AG08396 (cell line): ENCODE measurements around the gene DLAT.

ENCODE experiments used
- DNase-seq: peaks from one replicate; pipeline ENCODE4 v3.0.0; 2012; ENCODE audit warnings: low spot score, mixed read lengths

The DLAT gene

DNA sequence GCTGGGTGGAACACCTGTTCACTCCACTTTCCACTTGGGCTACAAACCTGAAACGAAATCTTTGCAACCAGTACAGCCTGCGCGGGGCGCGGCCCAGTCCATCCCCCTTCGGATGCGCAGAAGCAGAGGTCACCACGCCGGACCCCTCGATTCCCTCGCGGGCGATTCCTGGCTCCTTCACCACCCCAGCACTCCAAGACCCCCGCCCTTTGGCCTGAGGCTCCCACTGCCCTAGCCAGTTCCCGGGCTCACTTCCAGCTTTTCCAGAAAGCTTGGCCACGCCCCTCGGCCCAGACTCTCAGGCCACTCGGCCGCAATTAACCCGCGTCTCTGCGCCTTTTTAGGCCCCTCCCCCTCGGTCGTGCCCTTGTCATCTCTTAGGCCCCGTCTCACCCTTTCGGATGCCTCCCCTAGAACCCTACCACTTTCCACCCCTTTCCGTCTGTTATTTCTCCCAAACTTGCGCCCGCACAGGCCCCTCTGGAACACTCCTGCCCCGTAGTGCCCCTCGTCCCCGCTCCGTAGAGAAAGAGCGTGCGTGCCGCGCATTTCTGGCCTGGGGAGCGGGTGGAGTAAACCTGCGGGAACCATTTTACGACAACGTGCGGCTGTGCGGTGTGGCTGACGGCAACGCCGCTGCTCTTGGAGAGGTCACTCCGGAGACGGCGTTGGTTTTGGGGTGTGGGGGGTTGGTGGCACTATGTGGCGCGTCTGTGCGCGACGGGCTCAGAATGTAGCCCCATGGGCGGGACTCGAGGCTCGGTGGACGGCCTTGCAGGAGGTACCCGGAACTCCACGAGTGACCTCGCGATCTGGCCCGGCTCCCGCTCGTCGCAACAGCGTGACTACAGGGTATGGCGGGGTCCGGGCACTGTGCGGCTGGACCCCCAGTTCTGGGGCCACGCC lies at the start of gene DLAT:
Gene DLAT, plus strand, starts transcription at position 636 of the 906 bp plus-strand sequence. Its CDS starts 65 bp downstream, at position 701.
- DNase-seq, result peak; percentile 88

DNA sequence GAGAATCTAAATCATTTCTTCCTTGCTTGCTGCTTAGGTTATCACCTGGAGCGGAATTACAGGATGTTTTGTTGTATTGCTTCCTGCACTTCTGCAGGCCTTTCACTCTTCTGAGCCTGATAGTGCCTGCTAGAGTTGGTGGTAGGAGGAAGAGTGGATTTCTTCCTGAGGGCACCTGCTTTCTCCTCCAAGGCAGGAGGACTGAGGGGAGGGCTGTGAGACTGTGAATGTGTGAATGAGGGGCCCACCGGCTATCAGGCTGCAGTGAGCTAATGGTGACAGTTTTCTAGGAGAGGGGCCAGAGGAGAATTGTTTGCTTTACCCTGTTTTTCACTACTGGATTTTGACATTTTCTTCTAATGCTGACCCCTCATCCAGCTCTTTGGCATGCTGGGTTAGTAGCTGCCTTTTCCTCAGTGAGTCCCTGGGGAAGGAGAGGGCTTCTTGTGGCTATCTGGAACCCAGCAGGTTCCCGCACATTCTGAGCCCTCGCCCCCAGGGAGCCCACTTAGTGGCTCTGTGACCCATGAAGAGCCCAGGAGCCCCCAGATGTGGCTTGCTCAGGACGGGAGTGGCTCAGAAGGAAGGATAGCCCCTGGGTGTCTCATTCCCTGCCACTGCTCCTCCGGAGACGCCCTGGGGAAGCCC lies 49.0 kb upstream of the DLAT start:
- DNase-seq, result no peak

DNA sequence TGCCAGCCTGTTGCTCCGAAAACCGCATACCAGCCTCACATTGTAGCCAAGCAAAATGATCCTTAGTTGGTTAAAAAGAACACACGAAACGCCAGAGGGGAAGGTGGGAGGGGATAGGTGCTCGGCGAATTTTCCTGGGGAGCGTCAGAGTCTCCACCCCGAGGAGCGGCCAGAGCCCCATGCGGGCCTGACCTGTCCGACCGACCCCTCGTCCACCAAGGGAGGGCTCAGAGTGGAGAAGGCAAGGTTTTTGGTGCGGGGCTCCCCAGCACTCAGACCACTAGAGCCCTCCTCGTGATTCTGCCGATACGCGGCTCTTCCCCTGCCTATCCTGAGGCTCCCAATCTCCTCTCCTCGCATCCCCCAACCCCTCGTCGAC lies 48.5 kb upstream of the DLAT start:
- peak; percentile 34 for DNase-seq

DNA sequence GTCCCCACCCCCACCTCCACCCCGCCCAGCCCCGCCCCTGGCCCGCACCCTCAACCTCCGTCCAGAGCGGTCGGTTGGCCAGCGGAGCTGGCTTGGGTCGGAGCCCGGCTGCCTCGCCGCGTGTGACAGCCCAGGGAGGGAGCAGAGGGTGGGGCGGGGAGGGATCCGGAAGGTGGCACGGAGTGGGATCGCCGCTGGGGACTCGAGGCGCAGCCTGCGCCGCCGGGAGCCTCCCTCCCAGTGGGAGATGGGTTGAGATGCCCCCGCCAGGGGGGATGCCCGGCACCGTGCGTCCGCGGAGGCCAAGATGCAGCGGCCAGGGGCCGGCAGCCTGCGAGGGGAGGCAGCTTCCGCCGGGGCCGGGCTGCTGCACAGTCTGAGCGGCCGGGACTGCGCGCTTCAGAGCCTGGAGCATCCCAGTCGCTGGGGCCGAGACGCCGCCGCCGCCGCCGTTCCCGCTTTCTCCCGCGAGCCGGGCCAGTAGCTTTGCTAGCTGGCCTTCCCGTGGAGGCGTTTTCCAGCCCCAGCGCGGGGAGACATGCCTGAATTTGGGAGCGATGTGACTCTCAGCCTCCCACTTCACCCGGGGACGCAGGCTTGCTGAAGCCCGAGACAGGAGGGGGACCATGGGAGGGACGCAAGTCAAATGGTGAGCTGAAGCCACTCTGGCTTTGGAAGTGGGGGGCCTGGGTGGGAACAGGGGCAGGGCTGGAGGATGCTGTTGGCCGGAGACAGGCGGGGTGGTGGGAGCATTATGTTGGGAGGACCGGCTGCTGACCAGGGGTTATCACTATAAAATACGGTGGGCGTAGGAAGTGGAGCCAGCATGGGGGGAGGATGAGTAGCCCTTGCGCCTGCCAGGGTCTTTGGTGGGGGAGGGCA lies 47.8 kb upstream of the DLAT start:
- peak; percentile 82 for DNase-seq

DNA sequence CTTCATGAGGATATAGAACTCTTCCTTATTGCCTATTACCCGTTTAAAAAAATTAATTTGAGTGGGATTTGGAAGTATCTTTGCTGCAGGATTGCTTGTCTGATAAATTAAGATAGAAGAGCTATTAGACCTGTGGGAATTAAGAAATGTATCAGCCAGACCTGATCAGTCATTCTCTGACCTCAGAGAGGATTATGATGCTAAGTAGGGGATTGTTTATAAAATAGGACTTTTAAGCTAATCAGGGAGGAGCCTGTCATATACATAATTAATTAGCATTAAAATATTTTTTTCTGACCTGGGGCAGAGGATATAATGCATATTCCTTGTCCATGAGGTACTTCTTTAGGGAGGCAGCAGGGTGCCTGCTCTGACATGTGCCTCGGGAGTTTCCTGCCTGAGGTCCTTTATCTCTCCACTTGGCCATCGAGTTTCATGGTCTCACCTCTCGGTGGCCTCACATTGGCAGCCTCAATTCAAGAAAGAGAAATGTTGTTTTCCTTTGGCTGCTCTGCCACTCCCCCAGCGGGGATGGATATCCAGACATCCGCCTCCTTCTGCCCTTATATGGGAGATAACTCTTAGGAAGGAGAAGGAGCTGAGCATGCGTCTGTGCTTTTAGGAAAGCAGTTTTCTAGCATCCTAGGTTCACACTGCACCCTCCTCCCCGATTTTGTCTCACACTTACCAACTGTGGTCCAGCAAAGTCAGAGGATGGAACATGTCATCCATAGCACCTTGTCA lies 47.0 kb upstream of the DLAT start:
- DNase-seq, result peak; percentile 88

DNA sequence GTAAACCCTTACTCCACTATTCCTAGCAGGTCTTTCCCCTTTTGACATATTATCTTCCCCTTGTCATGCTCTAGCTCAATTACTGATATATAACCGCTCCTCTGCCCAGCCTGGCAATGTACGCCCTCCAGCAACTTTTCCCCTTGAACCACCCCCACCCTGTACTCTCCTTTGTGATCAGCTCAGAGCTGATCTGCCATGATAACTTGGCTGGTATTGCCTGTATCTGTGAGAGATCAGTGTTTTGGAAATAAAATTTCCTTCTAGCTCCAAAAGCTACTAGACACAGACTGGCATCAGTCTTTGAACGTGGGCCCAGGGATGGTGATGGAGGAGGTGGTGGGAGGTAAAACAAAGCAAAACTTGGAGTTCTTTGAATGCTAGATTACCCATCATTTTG lies 45.1 kb upstream of the DLAT start:
- no peak for DNase-seq

DNA sequence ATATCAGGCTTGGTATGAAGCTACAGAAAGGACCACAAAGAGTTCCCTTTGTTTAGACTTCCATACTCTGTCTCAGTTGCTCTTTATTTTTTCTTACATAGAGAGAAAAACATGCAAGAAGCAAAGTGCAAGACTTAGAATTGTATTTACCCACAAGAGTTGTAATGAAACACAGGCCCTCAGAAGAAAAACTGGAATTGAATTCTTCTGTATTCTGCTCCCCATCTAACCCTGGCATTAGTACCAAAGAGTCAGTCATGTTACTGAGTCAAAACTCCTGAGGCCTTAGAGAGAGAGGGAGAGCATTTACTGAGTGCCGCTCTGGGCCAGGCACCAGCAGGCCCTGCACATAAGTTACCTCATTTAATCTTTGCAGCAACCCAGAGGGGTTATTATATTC lies 43.9 kb upstream of the DLAT start:
- DNase-seq, result no peak

DNA sequence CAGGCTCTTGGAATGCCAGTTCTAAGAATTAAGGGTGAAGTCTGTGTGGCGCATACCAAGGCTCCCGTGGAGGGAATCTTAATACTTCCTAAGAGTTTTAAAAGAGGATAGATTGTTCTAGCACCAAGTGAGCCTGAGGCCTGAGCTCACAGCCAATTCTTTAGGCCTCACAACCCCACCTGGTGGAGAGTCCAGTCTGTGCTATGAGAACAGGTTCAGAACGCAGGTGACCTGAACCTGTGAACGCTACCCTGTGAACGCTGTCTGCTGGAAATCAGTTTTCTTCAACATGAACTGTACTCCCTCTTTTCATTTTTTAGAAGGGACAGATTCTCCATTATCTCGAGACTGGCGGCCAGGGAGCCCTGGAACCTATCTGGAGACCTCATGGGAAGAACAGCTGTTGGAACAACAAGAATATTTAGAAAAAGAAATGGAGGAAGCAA lies 43.2 kb upstream of the DLAT start:
- no peak for DNase-seq

DNA sequence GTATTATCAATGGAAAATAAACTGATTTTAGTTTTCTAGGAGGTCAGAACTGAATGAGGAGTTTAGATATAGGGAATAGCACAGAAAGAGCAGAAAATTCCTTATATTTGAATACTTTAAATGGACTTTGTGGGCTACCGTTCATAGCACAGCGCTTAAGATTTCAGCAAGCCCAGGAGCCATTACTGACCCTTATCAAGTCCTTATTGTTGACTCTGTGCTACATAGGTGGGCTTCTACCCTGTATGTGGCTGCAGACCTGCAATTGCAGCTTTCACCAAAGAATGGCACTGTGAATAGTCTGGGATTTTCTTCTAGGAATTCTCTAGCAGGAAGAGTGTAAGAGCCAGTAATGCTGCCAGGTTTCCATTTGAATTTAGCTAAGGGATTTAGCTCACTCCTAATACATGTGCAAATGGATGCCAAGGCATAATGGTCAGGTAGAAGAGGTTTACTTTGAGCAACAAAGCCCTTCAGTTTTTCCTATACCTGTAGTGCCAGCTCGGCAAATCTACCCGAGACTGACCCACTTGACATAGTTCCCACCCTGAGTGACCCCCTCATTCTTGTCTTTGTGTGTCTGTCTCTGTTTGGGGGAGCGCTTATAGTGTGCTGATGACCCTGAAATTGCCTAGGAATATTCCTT lies 42.5 kb upstream of the DLAT start:
- no peak for DNase-seq

DNA sequence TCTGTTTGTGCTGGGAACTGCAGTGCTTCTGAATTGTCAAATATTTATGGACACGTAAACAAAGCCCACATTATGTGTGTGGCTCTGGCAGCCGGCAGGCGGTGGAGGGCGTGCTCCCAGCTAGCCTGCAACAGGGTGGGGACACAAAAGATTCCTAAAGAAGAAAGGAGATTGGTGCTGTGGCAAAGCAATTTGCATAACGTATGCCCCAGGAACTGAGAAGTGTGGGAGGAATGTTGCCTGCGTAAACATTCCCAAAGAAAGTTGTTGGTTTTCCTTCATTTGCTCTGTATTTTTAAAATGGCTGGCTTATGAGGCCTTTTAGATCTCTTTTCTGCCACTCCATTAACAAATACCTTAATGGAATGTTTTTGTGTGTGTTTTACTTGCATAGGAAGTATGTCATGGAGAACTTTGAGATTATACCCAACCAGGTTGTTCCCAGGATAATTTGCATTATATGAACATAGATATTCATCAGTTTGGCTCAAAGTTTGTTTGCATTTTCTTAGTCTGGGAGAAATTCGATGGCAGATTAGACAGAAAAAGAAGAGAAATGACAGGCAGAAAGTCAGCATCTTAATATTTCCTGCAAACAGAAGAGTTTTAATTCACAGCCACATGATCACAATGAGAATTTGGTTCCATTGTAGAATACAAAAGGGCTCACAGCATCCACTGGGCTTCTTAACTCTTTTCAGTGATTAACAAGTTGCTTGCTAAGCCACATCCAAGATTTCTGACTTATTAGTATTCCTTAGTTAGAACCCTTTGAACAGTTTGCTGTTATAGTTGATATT lies 41.8 kb upstream of the DLAT start:
- DNase-seq, result peak; percentile 76

DNA sequence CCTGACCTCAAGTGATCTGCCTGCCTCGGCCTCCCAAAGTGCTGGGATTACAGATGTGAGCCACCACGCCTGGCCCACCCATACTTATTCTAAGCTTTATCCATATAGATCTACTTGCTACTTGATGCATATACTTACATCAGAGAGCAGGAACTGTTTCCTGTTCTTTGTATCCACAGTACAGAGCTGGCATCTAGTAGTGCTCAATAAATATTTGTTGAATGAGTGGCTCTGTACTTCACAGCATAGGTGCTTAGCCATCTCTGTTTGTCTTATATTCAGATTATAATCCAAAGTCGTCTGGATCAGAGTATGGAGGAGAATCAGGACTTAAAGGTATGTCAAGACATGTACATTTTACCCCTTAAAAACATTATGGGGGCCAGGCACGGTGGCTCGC lies 38.6 kb upstream of the DLAT start:
- DNase-seq, result no peak

DNA sequence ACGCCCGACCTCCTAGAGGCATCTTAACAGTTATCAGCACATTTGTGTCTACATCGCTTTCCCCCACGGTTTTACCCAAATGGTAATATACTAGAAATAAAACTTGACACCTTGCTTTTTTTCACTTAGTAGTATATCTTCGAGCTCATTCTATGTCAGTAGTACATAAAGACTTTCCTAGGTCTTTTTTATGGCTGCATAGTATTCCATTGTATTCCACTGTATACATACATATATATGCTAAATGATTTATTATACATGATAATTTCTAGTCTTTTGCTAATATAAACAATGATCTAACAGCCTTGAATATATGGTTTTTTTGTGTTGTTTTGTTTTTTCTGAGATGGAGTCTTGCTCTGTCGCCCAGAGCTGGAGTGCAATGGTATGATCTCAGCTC lies 34.8 kb upstream of the DLAT start:
- DNase-seq, result no peak

DNA sequence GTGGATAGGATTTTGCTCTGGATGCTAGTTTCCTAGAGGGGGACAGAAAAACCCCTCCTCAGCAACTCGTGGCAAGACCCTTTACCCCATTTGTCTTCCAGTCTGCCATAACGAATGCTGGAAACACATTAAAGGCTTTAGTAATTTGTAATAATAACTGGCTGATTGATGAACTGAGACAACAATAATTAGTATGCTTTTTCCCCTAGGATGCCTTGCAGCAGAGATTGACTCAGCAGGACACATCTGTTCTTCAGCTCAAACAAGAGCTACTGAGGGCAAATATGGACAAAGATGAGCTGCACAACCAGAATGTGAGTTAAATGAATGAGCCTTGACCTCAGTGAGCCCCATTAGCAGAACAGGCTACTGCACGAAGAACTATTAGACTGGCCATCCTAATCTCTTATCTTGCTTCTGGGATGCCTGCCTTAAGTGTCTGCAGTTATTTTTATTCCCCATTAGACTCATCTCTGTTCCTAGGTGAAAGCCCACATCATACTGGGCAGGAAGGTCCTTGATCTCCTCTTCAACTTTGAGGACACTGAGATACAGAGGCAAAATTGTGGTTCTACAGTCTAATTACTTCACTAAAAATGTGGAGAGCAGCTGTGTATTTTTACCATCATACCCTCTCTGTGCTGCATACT lies 32.9 kb upstream of the DLAT start:
- DNase-seq, result no peak

DNA sequence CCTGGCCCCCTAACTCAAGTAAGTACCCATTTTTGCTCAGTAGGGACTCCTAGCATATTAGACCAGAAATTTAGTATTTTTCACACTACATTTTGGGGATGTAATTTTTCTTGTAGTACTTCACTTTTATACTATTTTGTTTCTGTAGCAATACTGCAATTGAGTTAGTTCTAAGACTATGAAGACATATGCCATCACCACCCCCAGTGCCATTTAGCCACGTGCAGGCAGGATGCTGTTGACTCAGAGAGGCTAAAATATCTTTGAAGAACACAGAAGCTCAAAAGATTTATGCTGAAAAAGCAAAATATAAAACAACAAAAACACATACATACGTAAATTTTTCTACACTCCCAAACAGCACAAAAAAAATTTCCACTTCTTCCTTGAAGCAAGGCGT lies 29.1 kb upstream of the DLAT start:
- DNase-seq, result no peak

DNA sequence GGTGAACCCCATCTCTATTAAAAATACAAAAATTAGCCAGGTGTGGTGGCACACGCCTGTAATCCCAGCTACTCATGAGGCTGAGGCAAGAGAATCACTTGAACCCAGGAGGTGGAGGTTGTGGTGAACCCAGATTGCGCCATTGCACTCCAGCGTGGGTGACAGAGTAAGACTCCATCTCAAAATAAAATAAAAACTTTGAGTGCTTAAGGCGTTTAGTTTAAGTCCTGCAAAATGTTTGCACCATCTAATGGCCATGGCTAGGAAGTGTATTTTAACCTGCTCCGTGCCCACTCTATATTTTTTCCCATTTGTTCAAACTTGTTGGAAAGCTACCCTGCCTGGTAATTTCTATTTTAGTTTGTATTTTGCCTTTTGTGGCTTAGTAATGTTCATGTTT lies 28.5 kb upstream of the DLAT start:
- DNase-seq, result peak; percentile 40

DNA sequence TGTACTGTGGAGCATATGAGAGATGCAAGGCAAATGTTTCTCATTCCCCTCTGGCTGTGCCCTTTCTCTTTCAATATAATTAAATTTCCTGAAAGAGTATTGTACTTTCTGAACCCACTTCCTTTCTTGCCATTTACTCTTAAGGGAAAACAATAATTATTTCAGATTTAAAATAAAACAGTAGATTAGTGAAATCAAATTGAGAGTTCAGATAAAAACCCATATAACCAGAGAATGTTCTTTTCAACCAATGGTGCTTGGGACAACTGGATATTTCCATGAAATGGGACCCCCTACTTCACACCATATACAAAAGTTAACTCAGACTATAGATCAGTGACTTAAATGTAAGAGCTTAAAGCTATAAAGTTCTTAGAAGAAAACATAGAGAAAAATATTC lies 26.1 kb upstream of the DLAT start:
- DNase-seq, result no peak

DNA sequence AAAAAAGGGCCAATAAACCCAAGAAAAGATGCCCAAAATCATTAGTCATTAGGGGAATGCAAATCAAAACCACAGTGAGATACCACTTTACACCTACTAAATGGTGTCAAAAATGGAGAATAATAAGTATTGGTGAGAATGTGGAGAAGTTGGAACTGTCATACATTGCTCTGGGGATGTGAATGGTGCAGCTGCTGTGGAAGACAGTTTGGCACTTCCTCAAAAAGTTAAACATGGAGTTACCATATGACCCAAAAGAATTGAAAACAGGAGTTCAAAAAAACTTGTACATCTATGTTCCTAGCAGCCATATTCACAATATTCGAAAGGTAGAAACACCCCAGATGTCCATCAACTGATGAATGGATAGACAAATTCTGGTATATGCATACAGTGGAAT lies 24.5 kb upstream of the DLAT start:
- DNase-seq, result no peak

DNA sequence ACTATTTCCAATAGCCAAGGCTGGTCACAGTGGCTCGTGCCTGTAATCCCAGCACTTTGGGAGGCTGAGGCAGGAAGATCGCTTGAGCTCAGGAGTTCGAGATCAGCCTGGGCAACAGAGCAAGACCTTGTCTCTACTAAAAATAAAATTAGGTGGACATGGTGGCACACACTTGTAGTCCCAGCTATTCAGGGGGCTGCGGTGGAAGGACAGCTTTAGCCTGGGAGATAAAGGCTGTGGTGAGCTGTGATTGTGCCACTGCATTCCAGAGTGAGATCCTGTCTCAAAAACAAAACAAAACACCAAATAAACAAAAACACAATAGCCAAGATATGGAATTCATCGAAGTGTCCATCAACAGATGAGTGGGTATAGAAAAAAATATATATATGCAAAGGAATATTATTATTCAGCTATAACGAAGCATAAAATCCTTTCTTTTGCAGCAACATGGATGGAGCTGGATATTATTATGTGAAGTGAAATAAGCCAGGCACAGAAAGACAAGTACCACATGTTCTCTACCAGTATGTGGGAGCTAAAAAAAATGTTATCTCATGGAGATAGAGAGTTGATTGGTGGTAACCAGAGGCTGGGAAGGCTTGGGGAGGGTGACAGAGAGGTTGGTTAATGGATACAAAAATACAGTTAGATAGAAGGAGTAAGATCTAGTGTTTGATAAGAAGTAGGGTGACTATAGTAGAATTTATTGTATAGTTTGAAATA lies 22.6 kb upstream of the DLAT start:
- DNase-seq, result no peak

DNA sequence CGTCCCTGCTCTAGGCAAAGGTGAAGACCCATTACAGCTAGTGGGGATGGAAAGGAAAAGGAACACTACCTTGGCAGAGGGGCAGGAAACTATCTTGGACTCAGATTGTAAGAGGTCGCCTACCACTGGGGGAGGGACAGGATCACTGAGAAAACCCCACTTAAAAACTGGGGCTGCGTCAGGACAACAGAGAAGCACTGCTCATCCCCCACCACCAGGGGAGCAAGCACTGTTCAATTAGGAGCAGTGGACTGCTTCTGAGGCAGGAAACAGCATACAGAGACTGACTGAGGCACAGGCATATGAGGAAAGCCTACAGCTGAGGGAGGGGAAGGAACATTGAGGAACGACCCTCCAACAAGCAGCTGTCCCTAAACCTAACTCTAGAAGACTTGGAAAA lies 20.8 kb upstream of the DLAT start:
- no peak for DNase-seq
